ENCODE results near the gene SDHAF1.
A peak's percentile ranks its signal among the peaks of the same experiment; 100 is the strongest.
"Not testable (repeated sequence)": the region's sequence is repeated elsewhere in the genome, so short reads cannot be mapped to it uniquely, and the experiment has no call there.

The SDHAF1 gene, protein sequence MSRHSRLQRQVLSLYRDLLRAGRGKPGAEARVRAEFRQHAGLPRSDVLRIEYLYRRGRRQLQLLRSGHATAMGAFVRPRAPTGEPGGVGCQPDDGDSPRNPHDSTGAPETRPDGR

DNA sequence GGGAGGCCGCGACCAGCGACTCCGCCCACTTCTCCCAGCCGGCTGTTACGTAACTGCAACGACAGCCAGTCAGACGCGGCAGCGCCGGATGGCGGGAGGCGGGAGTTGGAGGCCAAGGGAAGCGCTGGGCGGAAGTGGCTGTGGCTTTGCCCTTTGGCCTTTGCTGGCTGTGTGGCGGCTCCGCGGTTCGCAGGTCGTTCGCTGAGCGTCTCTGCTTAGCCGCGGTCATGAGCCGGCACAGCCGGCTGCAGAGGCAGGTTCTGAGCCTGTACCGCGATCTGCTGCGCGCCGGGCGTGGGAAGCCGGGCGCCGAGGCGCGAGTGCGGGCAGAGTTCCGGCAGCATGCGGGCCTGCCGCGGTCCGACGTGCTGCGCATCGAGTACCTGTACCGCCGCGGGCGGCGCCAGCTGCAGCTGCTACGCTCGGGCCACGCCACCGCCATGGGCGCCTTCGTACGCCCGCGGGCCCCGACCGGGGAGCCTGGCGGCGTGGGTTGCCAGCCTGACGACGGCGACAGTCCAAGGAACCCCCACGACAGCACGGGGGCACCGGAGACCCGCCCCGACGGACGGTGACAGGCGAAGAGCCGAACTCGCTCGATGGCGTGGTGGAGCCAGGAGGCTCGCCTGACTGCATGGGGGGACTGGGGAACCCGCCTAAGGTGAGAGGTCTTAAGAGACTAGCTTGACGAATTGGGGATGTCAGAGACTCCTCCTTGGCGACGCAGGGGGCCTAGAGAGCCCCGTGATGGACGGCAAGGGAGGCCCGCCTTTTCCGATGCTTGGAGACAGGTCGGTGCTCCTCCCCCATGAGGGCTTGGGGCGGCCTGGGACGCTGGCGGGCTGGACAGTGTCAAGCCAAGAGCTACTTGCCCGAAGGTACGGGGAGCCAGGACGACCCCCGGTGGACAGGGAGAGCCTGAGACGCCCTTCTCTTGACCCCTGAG, at the start of gene SDHAF1:
SDHAF1 (plus strand) TSS at position 141 of the 946 bp plus-strand sequence; CDS start at position 228, 87 bp downstream.
- peak within 1 kb of the TSS; percentile 95 for H3K4me3 ChIP-seq (ENCODE audit: low read depth, low read length)
- TF ChIP-seq, protein P1, sequence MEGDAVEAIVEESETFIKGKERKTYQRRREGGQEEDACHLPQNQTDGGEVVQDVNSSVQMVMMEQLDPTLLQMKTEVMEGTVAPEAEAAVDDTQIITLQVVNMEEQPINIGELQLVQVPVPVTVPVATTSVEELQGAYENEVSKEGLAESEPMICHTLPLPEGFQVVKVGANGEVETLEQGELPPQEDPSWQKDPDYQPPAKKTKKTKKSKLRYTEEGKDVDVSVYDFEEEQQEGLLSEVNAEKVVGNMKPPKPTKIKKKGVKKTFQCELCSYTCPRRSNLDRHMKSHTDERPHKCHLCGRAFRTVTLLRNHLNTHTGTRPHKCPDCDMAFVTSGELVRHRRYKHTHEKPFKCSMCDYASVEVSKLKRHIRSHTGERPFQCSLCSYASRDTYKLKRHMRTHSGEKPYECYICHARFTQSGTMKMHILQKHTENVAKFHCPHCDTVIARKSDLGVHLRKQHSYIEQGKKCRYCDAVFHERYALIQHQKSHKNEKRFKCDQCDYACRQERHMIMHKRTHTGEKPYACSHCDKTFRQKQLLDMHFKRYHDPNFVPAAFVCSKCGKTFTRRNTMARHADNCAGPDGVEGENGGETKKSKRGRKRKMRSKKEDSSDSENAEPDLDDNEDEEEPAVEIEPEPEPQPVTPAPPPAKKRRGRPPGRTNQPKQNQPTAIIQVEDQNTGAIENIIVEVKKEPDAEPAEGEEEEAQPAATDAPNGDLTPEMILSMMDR (IDR thresholded peaks at IDR 0.05; ENCODE audit: borderline replicate concordance, insufficient read depth, low read depth, low read length): 0 out of 2 replicates have a peak, but pooled peaks have one; percentile 13

DNA sequence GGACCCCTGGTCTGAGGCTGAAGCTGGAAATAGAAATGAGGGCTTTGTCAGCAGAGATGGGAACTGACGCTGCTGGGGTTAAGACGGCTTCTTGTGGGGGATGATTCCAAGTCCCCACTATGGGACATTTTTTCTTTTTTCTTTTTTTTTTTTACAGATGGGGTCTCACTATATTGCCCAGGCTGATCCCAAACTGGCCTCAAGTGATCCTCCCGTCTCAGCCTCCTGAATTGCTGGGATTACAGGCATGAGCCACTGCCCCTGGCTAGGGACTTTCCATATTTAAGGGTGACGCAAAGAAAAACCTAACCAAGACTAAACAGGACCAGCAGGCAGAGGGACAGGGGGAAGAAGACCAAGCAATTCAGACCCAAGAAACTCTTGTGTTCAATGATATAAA, 48.8 kb upstream of the SDHAF1 start:
- TF ChIP-seq, protein P1 (IDR thresholded peaks at IDR 0.05; ENCODE audit: borderline replicate concordance, insufficient read depth, low read depth, low read length): no peak
- no peak overlapping the region for H3K4me3 ChIP-seq (ENCODE audit: low read depth, low read length)

DNA sequence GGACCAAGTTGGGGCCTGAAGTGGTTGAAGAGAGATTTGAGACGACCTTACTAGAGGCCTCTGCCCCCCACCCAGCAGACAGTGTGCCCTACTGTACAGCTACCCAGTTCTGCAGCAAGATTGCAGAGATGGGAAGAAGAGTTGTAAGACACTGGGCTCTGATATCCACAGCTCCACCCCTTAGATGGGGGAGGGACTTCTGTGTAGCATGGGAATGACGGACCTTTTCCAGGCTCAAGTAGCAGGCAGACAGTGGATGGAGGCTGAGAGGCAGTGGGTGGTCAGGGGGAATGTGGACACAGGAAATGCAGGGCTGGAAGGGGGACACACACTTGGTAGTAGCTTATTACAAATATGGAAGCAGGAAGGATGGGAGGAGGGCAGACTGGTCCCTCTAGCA, 45.9 kb upstream of the SDHAF1 start:
- H3K4me3 ChIP-seq (ENCODE audit: low read depth, low read length): no peak overlapping the region
- TF ChIP-seq, protein P1 (IDR thresholded peaks at IDR 0.05; ENCODE audit: borderline replicate concordance, insufficient read depth, low read depth, low read length): no peak

DNA sequence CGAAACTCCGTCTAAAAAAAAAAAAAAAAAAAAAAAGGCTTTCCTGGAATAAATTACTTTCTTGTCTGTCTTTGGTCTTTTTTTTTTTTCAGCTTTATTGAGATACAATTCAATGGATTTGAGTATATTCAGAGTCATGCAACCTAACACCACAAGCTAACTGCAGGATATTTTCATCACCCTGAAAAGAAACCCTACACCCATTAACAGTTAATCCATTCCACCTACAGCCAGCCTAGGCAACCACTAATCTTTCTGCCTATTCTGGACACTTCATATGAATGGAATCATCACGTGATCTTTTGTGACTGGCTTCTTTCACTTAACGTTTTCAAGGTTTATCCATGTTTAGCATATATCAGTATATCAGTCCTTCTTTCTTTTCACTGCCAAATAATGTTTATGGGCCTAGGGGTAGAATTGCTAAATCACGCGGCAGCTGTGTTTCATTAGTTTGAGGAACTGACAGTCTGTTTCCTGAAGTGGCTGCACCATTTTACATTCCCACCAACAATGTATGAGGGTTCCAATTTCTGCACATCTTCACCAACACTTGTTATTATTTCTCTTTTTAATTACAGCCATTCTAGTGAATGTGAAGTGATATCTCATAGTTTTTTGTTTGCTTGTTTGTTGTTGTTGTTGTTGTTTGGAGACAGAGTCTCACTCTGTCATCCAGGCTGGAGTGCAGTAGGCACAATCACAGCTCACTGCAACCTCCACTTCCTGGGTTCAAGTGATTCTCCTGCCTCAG, 38.9 kb upstream of the SDHAF1 start:
- TF ChIP-seq, protein P1 (IDR thresholded peaks at IDR 0.05; ENCODE audit: borderline replicate concordance, insufficient read depth, low read depth, low read length): no peak

DNA sequence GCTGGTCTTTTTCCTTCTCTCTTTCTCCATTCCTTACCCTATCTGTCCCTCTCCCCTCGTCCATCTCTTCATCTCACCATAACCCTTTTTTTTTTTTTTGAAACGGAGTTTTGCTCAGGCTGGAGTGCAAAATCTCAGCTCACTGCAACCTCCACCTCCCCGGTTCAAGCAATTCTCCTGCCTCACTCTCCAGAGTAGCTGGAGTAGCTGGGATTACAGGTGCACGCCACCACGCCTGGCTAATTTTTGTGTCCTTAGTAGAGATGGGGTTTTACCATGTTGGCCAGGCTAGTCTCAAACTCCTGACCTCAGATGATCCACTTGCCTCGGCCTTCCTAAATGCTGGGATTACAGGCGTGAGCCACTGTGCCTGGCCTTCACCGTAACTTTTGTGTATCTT, 37.6 kb upstream of the SDHAF1 start:
- not testable (repeated sequence) for H3K4me3 ChIP-seq (ENCODE audit: low read depth, low read length)

More for the DNA sequence above, 38.9 kb upstream of the SDHAF1 start:
- no peak overlapping the region for H3K4me3 ChIP-seq (ENCODE audit: low read depth, low read length)

DNA sequence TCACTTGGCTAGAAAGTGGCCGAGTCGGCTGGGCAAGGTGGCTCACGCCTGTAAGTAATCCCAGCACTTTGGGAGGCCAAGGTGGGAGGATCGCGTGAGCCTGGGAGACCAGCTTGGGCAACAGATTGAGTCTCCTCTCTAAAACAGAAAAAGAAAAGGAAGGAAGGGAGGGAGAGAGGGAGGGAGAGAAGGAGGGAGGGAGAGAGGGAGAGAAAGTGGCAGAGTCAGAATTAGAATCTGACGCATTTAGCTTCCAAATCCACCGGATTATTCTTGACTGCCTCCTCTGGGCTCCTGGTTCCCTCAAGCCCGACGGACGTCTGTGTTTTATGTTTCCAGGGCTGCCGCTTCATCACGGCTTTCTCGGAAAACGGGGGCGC, 36.3 kb upstream of the SDHAF1 start:
- TF ChIP-seq, protein P1 (IDR thresholded peaks at IDR 0.05; ENCODE audit: borderline replicate concordance, insufficient read depth, low read depth, low read length): no peak
- H3K4me3 ChIP-seq (ENCODE audit: low read depth, low read length): no peak overlapping the region

All from GM12875 (cell line).